Chondrocyte (in vitro differentiated cells): ENCODE results near the gene DLGAP4. TPM values are rescaled to one million over a fixed set of nuclear protein-coding genes. Genes with fewer than 3 reads are reported as not detected.
A peak's percentile ranks its signal among the peaks of the same experiment; 100 is the strongest.

Experiments
- DNase-seq: peaks from one replicate; pipeline ENCODE4 v3.0.0; 2021; ENCODE audit warnings: mixed read lengths, low spot score
- H3K27ac Mint-ChIP-seq: one replicate; pipeline ENCODE4 v1.8.0; 2021; ENCODE audit warnings: mild to moderate bottlenecking, moderate library complexity, mixed read lengths; ENCODE audit not compliant: unreplicated experiment
- H3K27me3 Mint-ChIP-seq: 2 replicates; pipeline ENCODE4 v1.8.0; 2021; ENCODE audit warnings: low read depth, mixed read lengths
- H3K36me3 Mint-ChIP-seq: 2 replicates; pipeline ENCODE4 v1.8.0; 2021; ENCODE audit warnings: low read depth, mixed read lengths
- H3K4me1 Mint-ChIP-seq: 2 replicates; pipeline ENCODE4 v1.8.0; 2021; ENCODE audit warnings: low read depth, mild to moderate bottlenecking, mixed read lengths
- H3K4me3 Mint-ChIP-seq: one replicate; pipeline ENCODE4 v1.8.0; 2021; ENCODE audit warnings: mild to moderate bottlenecking, moderate library complexity, mixed read lengths; ENCODE audit not compliant: unreplicated experiment
- H3K9me3 Mint-ChIP-seq: 2 replicates; pipeline ENCODE4 v1.8.0; 2021; ENCODE audit warnings: low read depth, mixed read lengths
- total RNA-seq: library from RNA; stranded (reverse); gene quantifications from 3 replicates; pipeline ENCODE4 v1.2.1, GENCODE V29; 2021
- TF ChIP-seq, protein P1 (sequence below): fragments of 200-600 bp; sonication (generic); IDR thresholded peaks from 2 replicates; pipeline ENCODE4 v1.5.0; 2021; ENCODE audit warnings: antibody characterized with exemption, mild to moderate bottlenecking, moderate library complexity

The DLGAP4 gene
- total RNA-seq, 1 donor from 2014 or later, result 161 TPM

DNA sequence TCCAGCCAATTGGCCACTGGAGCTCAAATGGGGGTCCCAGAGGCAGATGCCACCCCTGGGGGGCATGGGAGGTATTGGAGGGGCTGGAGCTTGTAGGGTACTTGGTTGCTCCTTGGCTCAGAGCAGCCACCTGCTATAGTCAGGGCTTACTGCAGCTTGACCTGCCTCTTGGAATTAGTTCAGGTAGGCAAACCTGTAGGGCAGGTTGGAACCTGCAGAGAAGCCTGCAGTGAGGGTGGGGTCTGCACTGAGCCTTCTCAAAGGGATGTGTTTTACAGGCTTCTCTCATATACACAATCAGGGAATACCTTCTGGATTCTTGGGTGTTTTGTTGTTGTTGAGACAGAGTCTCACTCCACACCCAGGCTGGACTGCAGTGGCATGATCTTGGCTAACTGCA, 141.0 kb downstream of the DLGAP4 start:
- TF ChIP-seq, protein P1, sequence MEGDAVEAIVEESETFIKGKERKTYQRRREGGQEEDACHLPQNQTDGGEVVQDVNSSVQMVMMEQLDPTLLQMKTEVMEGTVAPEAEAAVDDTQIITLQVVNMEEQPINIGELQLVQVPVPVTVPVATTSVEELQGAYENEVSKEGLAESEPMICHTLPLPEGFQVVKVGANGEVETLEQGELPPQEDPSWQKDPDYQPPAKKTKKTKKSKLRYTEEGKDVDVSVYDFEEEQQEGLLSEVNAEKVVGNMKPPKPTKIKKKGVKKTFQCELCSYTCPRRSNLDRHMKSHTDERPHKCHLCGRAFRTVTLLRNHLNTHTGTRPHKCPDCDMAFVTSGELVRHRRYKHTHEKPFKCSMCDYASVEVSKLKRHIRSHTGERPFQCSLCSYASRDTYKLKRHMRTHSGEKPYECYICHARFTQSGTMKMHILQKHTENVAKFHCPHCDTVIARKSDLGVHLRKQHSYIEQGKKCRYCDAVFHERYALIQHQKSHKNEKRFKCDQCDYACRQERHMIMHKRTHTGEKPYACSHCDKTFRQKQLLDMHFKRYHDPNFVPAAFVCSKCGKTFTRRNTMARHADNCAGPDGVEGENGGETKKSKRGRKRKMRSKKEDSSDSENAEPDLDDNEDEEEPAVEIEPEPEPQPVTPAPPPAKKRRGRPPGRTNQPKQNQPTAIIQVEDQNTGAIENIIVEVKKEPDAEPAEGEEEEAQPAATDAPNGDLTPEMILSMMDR, result no peak
- DNase-seq, result no peak
- peaks cover 3% of the 10 kb centered on the region for H3K9me3 Mint-ChIP-seq
- H3K36me3 Mint-ChIP-seq, result peaks cover 2% of the 10 kb centered on the region
- H3K4me1 Mint-ChIP-seq, result no peaks in the 10 kb centered on the region
- H3K4me3 Mint-ChIP-seq, result no peak overlapping the region
- peaks cover 7% of the 10 kb centered on the region for H3K27me3 Mint-ChIP-seq
- no peak overlapping the region for H3K27ac Mint-ChIP-seq

DNA sequence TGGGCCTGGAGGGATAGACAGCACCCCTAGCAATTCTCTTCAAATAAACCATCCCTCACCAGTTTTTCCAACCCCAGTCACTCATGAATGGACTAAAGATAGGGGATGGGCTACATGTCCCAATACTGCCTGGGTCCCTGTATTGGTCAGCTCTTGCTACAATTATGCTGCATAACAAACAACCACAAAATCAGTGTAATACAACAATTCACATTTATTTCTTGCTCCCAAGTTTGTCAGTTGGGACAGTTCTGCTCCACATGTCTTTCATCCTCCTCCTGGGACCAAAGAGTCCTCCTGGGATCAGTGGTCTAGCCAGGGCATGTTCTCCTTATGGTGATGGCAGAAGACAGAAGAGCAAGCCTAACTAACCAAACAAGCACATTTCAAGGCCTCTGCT, 143.5 kb downstream of the DLGAP4 start:
- no peak for DNase-seq
- H3K4me3 Mint-ChIP-seq, result no peak overlapping the region
- peaks cover 3% of the 10 kb centered on the region for H3K27me3 Mint-ChIP-seq
- peaks cover 3% of the 10 kb centered on the region for H3K9me3 Mint-ChIP-seq
- no peak overlapping the region for H3K27ac Mint-ChIP-seq
- TF ChIP-seq, protein P1, result no peak
- peaks cover 2% of the 10 kb centered on the region for H3K36me3 Mint-ChIP-seq
- peaks cover 4% of the 10 kb centered on the region for H3K4me1 Mint-ChIP-seq

DNA sequence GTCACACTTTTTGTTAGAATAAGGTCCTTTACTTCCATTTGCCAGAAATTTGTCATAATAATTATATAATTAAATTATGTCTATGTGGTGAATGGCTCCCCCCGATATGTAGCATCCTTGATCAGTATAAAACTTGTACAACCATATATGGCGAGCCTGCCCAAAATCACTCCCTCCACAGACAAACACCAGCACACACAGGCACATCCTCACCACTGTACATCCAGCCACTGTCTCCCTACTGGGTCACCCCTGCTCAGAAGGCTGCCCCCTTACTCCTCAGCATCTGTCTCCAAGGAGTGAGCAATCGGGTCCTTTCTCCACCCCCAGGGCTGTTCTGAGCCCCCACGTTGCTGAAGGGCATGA, 148.2 kb downstream of the DLGAP4 start:
- no peak for DNase-seq
- Mint-ChIP-seq H3K36me3 (peaks cover 2% of the 10 kb centered on the region), H3K4me1 (peaks cover 16% of the 10 kb centered on the region), H3K27me3 (no peaks in the 10 kb centered on the region), H3K27ac (no peak overlapping the region), H3K4me3 (no peak overlapping the region), H3K9me3 (peaks cover 3% of the 10 kb centered on the region)
- TF ChIP-seq, protein P1, result no peak

DNA sequence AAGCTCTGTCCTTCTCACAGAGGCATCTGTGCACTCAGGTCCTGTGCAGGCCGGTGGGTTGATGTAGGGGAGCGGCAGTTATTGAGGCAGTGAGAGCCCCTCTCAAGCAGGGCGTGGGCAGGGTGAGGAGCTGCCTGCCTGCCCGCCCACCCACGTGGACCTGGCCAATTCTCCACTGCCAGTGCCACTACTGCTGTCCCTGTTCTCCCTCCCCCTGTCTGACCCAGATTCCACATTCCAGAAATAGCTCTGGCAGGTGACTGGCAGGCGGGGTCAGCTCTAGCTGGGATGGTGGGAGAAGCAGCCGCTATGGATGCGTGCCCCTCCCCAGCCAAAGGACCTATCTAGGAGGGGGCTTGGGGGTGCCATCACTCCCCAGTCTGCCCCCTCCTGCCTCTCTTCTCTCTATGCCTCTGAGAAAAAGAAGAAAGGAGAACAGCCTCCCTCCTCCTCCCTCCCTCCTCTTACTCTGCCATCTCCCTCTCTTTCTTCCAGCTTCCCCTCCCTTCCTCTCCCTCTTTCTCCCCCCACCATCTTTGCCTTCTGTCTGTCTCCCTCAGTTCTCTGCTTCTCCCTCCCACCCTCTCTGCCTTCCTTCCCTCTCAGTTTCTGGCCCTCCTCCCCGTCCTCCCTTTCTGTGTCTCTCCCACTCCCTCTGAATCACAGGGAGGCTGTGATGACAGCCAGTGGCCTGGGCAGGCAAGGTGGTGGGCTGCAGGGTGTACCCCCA, 148.7 kb downstream of the DLGAP4 start:
- Mint-ChIP-seq H3K4me3 (peak overlapping the region; percentile 31), H3K9me3 (peaks cover under 1% of the 10 kb centered on the region), H3K36me3 (peaks cover under 1% of the 10 kb centered on the region), H3K4me1 (peaks cover 16% of the 10 kb centered on the region), H3K27me3 (no peaks in the 10 kb centered on the region), H3K27ac (peak overlapping the region; percentile 80)
- TF ChIP-seq, protein P1, result no peak
- no peak for DNase-seq

DNA sequence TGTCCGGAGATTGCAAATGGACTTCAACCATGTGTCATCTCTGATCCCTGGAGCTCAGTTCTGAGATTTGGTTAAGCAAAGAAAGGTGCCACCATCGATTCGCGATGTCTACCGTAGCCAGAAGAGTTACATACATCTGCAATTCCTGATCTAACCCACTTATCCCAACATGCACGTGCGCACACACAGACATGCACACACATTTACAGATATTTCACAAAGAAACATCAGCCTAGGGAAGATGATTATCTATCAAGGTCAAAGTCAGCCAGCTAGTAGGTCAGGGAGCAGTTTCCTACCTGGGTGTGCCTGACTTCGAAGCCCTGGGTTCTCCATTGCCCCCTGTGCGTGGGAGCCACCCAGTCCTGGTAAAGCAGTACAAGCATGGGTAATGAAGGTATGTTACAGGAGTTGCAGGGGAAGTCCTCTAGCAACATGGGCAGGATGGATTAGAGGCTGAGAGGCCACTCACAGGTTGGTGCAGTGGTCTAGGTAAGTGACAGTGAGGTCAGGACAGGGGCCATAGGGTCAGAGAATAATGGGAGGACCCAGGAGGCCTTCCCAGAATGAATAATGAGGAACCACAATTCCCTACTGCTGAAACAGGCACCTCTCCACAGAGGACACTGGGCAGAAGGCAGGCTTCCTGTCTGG, 150.0 kb downstream of the DLGAP4 start:
- H3K4me1 Mint-ChIP-seq, result peaks cover 22% of the 10 kb centered on the region
- H3K9me3 Mint-ChIP-seq, result no peaks in the 10 kb centered on the region
- H3K27ac Mint-ChIP-seq, result peak overlapping the region; percentile 2
- no peak for DNase-seq
- no peaks in the 10 kb centered on the region for H3K27me3 Mint-ChIP-seq
- TF ChIP-seq, protein P1, result no peak
- no peak overlapping the region for H3K4me3 Mint-ChIP-seq
- H3K36me3 Mint-ChIP-seq, result no peaks in the 10 kb centered on the region
